Gastroesophageal sphincter (tissue), 4 donors: ENCODE results near the gene PTPRE. TPM values are rescaled to one million over a fixed set of nuclear protein-coding genes. Genes with fewer than 3 reads are reported as not detected.

Experiments used
- ATAC-seq: fragments of 150-250 bp; one replicate; pipeline ENCODE4 v1.9.1; 2016; ENCODE audit warnings: mild to moderate bottlenecking, moderate library complexity
- H3K27ac ChIP-seq, 4 donors: fragments of 200-600 bp; sonication (generic) in 3 of 4; 1 replicate in 3 of 4; 2 replicates in 1 of 4; pipeline ENCODE4 v1.5.1; 2016 to 2019
- H3K27me3 ChIP-seq: fragments of 200-600 bp; sonication (generic); one replicate; pipeline ENCODE4 v1.5.1; 2019
- H3K36me3 ChIP-seq, 2 donors: fragments of 200-600 bp; sonication (generic); one replicate each; pipeline ENCODE4 v1.5.1; 2019; ENCODE audit warnings: control low read depth in 1 of 2
- H3K4me1 ChIP-seq, 3 donors: fragments of 200-600 bp; sonication (generic); 1 replicate in 2 of 3; 2 replicates in 1 of 3; pipeline ENCODE4 v1.5.1; 2016 to 2019; ENCODE audit warnings: control low read depth in 2 of 3
- H3K4me3 ChIP-seq, 2 donors: fragments of 200-600 bp; sonication (generic); one replicate each; pipeline ENCODE4 v1.5.1; 2019; ENCODE audit warnings: mild to moderate bottlenecking in 1 of 2, moderate library complexity in 1 of 2
- H3K9me3 ChIP-seq, 3 donors: fragments of 200-600 bp; sonication (generic); one replicate each; pipeline ENCODE4 v1.5.1; 2017 to 2019; ENCODE audit warnings: control low read depth in 2 of 3
- CTCF ChIP-seq, 4 experiments: fragments of 200-600 bp in 2 of 4; fragments of 450-650 bp in 2 of 4; sonication (generic) in 1 of 4; IDR thresholded peaks; one replicate each; pipeline ENCODE4 v1.5.1; 2017 to 2019; ENCODE audit warnings: antibody characterized with exemption in 4 of 4, mild to moderate bottlenecking in 2 of 4, moderate library complexity in 2 of 4
- EP300 ChIP-seq: sonication (generic); formaldehyde crosslinking; IDR thresholded peaks from one replicate; pipeline ENCODE4 v1.6.1; 2017; ENCODE audit warnings: antibody characterized with exemption, mild to moderate bottlenecking
- POLR2A ChIP-seq, 2 donors: fragments of 450-650 bp; IDR thresholded peaks; one replicate each; pipeline ENCODE4 v1.6.1; 2017; ENCODE audit warnings: antibody characterized with exemption in 2 of 2, mild to moderate bottlenecking in 2 of 2, moderate library complexity in 1 of 2
- POLR2AphosphoS5 ChIP-seq: sonication (generic); formaldehyde crosslinking; IDR thresholded peaks from one replicate; pipeline ENCODE4 v1.6.1; 2017; ENCODE audit warnings: antibody characterized with exemption
- WGBS, 2 donors: methylation state at CpG; one replicate each; pipeline ENCODE4 v1.1.5; 2018; ENCODE audit warnings: low coverage in 1 of 2; 5-methylcytosine and 5-hydroxymethylcytosine counted together
- total RNA-seq, 4 donors: library from RNA; depleted of rRNA; stranded (reverse); fragments of >200 nt; gene quantifications; one replicate each; pipeline ENCODE4 v1.1.0, GENCODE V29; 2016

The PTPRE gene
- total RNA-seq, 4 donors from 2014 or later: 6.4 to 16.4 (median 8.5) TPM

GRCh38 chr10:127979566-127979965, 72.7 kb downstream of the PTPRE start:
- Histone ChIP-seq H3K36me3 (no peaks in the 10 kb centered on the region), H3K4me1 (peaks cover 0 to 29% (median 0%) of the 10 kb centered on the region in 3 donors), H3K27me3 (no peaks in the 10 kb centered on the region), H3K27ac (no peak overlapping the region), H3K9me3 (peaks cover 0 to 23% (median 3%) of the 10 kb centered on the region in 3 donors), H3K4me3 (no peak overlapping the region)
- 77 to 95% methylated on average over 2 of the region's 2 CpGs for WGBS, 2 donors
- TF ChIP-seq EP300 (no peak), POLR2AphosphoS5 (no peak), CTCF (IDR thresholded peaks at IDR 0.05) (no peak), POLR2A (IDR thresholded peaks at IDR 0.05) (no peak)
- ATAC-seq: no peak

- ATAC-seq: no peak
- Histone ChIP-seq H3K36me3 (no peaks in the 10 kb centered on the region), H3K27me3 (peaks cover 4% of the 10 kb centered on the region), H3K4me3 (no peak overlapping the region), H3K27ac (no peak overlapping the region), H3K9me3 (peaks cover 0 to 23% (median 3%) of the 10 kb centered on the region in 3 donors), H3K4me1 (peaks cover 0 to 29% (median 0%) of the 10 kb centered on the region in 3 donors)
- WGBS, 2 donors: 78 to 92% methylated on average over 4 of the region's 4 CpGs
- TF ChIP-seq POLR2AphosphoS5: no peak
- no peak for TF ChIP-seq EP300
These were observed 74.0 kb downstream of the PTPRE start for GRCh38 chr10:127980898-127981297.

GRCh38 chr10:127982601-127983000, 75.7 kb downstream of the PTPRE start:
- H3K27ac ChIP-seq: no peak overlapping the region
- H3K27me3 ChIP-seq: peaks cover 4% of the 10 kb centered on the region
- no peak for ATAC-seq
- H3K4me1 ChIP-seq: peaks cover 0 to 17% (median 0%) of the 10 kb centered on the region in 3 donors
- peaks cover 0 to 23% (median 3%) of the 10 kb centered on the region in 3 donors for H3K9me3 ChIP-seq
- no peak for TF ChIP-seq POLR2AphosphoS5
- TF ChIP-seq POLR2A (IDR thresholded peaks at IDR 0.05): no peak
- no peak for TF ChIP-seq CTCF (IDR thresholded peaks at IDR 0.05)
- no peak for TF ChIP-seq EP300
- WGBS, 2 donors: 81 to 82% methylated on average over 6 to 7 of the region's 10 CpGs
- H3K4me3 ChIP-seq: no peak overlapping the region
- no peaks in the 10 kb centered on the region for H3K36me3 ChIP-seq

GRCh38 chr10:127983344-127984100, 76.6 kb downstream of the PTPRE start:
- no peak overlapping the region for H3K27ac ChIP-seq

GRCh38 chr10:127984945-127985344, 78.0 kb downstream of the PTPRE start:
- TF ChIP-seq POLR2AphosphoS5 (no peak), EP300 (no peak), POLR2A (IDR thresholded peaks at IDR 0.05) (no peak), CTCF (IDR thresholded peaks at IDR 0.05) (no peak)
- H3K9me3 ChIP-seq: peaks cover 0 to 16% (median 3%) of the 10 kb centered on the region in 3 donors
- ATAC-seq: no peak
- no peak overlapping the region for H3K4me3 ChIP-seq
- 73 to 82% methylated on average over 3 to 4 of the region's 6 CpGs for WGBS, 2 donors
- H3K4me1 ChIP-seq: peaks cover 0 to 16% (median 0%) of the 10 kb centered on the region in 3 donors
- peaks cover 4% of the 10 kb centered on the region for H3K27me3 ChIP-seq
- no peaks in the 10 kb centered on the region for H3K36me3 ChIP-seq
- no peak overlapping the region for H3K27ac ChIP-seq

More at GRCh38 chr10:127983344-127984100, 76.6 kb downstream of the PTPRE start:
- peaks cover 0 to 11% (median 0%) of the 10 kb centered on the region in 3 donors for H3K4me1 ChIP-seq
- H3K9me3 ChIP-seq: peaks cover 0 to 23% (median 3%) of the 10 kb centered on the region in 3 donors
- peak; percentile 43 for ATAC-seq
- no peak for TF ChIP-seq POLR2AphosphoS5
- TF ChIP-seq POLR2A (IDR thresholded peaks at IDR 0.05): no peak
- no peak for TF ChIP-seq EP300
- no peak for TF ChIP-seq CTCF (IDR thresholded peaks at IDR 0.05)
- H3K4me3 ChIP-seq: no peak overlapping the region
- H3K36me3 ChIP-seq: no peaks in the 10 kb centered on the region
- H3K27me3 ChIP-seq: peaks cover 4% of the 10 kb centered on the region
- WGBS, 2 donors: 75 to 79% methylated on average over 10 to 18 of the region's 19 CpGs
